COR-L47 (cell line): ENCODE measurements around the gene AGXT.

Source experiments
- DNase-seq: peaks from one replicate; lab custom pipeline; 2025; lab: John Stamatoyannopoulos, UW

Gene AGXT

GRCh38 chr2:240899468-240899865 is 30.8 kb downstream of the AGXT start:
- no peak for DNase-seq

GRCh38 chr2:240900141-240900860 is 31.7 kb downstream of the AGXT start:
- no peak for DNase-seq

- DNase-seq, result no peak
These were observed 33.5 kb downstream of the AGXT start for GRCh38 chr2:240901986-240902614.

GRCh38 chr2:240902615-240903041 is 34.0 kb downstream of the AGXT start:
- DNase-seq, result no peak

- DNase-seq, result no peak
These were observed 34.8 kb downstream of the AGXT start for GRCh38 chr2:240903191-240904060.

- no peak for DNase-seq
These were observed 35.9 kb downstream of the AGXT start for GRCh38 chr2:240904216-240905175.

GRCh38 chr2:240905176-240905781 is 36.7 kb downstream of the AGXT start:
- DNase-seq, result peak; percentile 46

- DNase-seq, result peak; percentile 37
These were observed 37.7 kb downstream of the AGXT start, which contains the start of gene CROCC2 for GRCh38 chr2:240906141-240906910. Gene CROCC2, plus strand, starts transcription at chr2:240906336. Its CDS starts 178 bp downstream, at chr2:240906514.

GRCh38 chr2:240906911-240907590 is 38.4 kb downstream of the AGXT start:
- DNase-seq, result no peak

- DNase-seq, result no peak
These were observed 40.8 kb downstream of the AGXT start for GRCh38 chr2:240909216-240909974.

GRCh38 chr2:240911641-240912265 is 43.1 kb downstream of the AGXT start:
- DNase-seq, result no peak

GRCh38 chr2:240912878-240913809 is 44.5 kb downstream of the AGXT start:
- DNase-seq, result no peak

- no peak for DNase-seq
These were observed 45.4 kb downstream of the AGXT start for GRCh38 chr2:240913810-240914644.

GRCh38 chr2:240914645-240915525 is 46.3 kb downstream of the AGXT start:
- DNase-seq, result no peak
